Tibial artery (tissue), 4 donors: Measurements from ENCODE around the gene CTNNBIP1.

ENCODE experiments used
- DNase-seq, 2 donors: peaks; one replicate each; pipeline ENCODE4 v3.0.0-alpha.2; 2019
- H3K27ac ChIP-seq, 2 donors: fragments of 200-600 bp; sonication (generic) in 1 of 2; 1 replicate in 1 of 2; 2 replicates in 1 of 2; pipeline ENCODE4 v1.5.1; 2018 to 2019; ENCODE audit warnings: mild to moderate bottlenecking in 1 of 2
- H3K27me3 ChIP-seq, 2 donors: fragments of 200-600 bp; sonication (generic) in 1 of 2; one replicate each; pipeline versions ENCODE4 v1.5.1 to v1.6.0; 2016 to 2019
- H3K36me3 ChIP-seq, 3 donors: fragments of 200-600 bp; sonication (generic) in 2 of 3; one replicate each; pipeline ENCODE4 v1.5.1; 2016 to 2019; ENCODE audit warnings: mild to moderate bottlenecking in 2 of 3
- H3K4me1 ChIP-seq, 4 donors: fragments of 200-600 bp; sonication (generic) in 2 of 4; 1 replicate in 3 of 4; 2 replicates in 1 of 4; pipeline ENCODE4 v1.5.1; 2016 to 2019
- H3K4me3 ChIP-seq, 2 donors: fragments of 200-600 bp; sonication (generic) in 1 of 2; 1 replicate in 1 of 2; 2 replicates in 1 of 2; pipeline ENCODE4 v1.5.1; 2018 to 2019; ENCODE audit warnings: mild to moderate bottlenecking in 2 of 2
- H3K9me3 ChIP-seq, 3 donors: fragments of 200-600 bp; sonication (generic) in 1 of 3; one replicate each; pipeline ENCODE4 v1.5.1; 2016 to 2019
- CTCF ChIP-seq, 2 experiments: fragments of 200-600 bp in 1 of 2; fragments of 450-650 bp in 1 of 2; IDR thresholded peaks; one replicate each; pipeline ENCODE4 v1.5.1; 2017 to 2019; ENCODE audit warnings: antibody characterized with exemption in 2 of 2, mild to moderate bottlenecking in 1 of 2, moderate library complexity in 1 of 2
- intact Hi-C: fragments of 100-400 bp; cut with DNase I; formaldehyde crosslinking; loops from one replicate; pipeline ENCODE4 v1.15.0; 2023; ENCODE audit warnings: low total_unique reads

Gene CTNNBIP1

GRCh38 chr1:9887070-9887469, 23.0 kb downstream of the CTNNBIP1 start:
- Histone ChIP-seq H3K4me3 (no peak overlapping the region), H3K36me3 (peaks cover 0 to 12% (median 6%) of the 10 kb centered on the region in 3 donors), H3K4me1 (peaks cover 0 to 15% (median 3%) of the 10 kb centered on the region in 4 donors), H3K9me3 (no peaks in the 10 kb centered on the region), H3K27ac (no peak overlapping the region), H3K27me3 (no peaks in the 10 kb centered on the region)
- TF ChIP-seq CTCF (IDR thresholded peaks at IDR 0.05): no peak
- DNase-seq: no peak
- intact Hi-C loops: no loop called here

GRCh38 chr1:9886092-9886742, 23.9 kb downstream of the CTNNBIP1 start:
- TF ChIP-seq CTCF (IDR thresholded peaks at IDR 0.05): no peak
- intact Hi-C loops: no loop called here
- no peak overlapping the region for H3K27ac ChIP-seq
- H3K9me3 ChIP-seq: no peaks in the 10 kb centered on the region
- no peak for DNase-seq
- H3K27me3 ChIP-seq: no peaks in the 10 kb centered on the region
- H3K36me3 ChIP-seq: peaks cover 0 to 12% (median 6%) of the 10 kb centered on the region in 3 donors
- H3K4me3 ChIP-seq: no peak overlapping the region
- H3K4me1 ChIP-seq: peaks cover 0 to 18% (median 3%) of the 10 kb centered on the region in 4 donors

- Histone ChIP-seq H3K4me3 (no peak overlapping the region), H3K4me1 (peaks cover 0 to 18% (median 0%) of the 10 kb centered on the region in 4 donors), H3K27ac (no peak overlapping the region), H3K36me3 (peaks cover 0 to 12% (median 0%) of the 10 kb centered on the region in 3 donors), H3K9me3 (no peaks in the 10 kb centered on the region), H3K27me3 (no peaks in the 10 kb centered on the region)
- TF ChIP-seq CTCF (IDR thresholded peaks at IDR 0.05): no peak
- intact Hi-C loops: no loop called here
- no peak for DNase-seq
These were observed 25.3 kb downstream of the CTNNBIP1 start for GRCh38 chr1:9884805-9885204.

GRCh38 chr1:9883585-9884449, 26.3 kb downstream of the CTNNBIP1 start:
- peaks cover 0 to 12% (median 0%) of the 10 kb centered on the region in 3 donors for H3K36me3 ChIP-seq
- H3K27me3 ChIP-seq: no peaks in the 10 kb centered on the region
- TF ChIP-seq CTCF (IDR thresholded peaks at IDR 0.05): no peak
- H3K9me3 ChIP-seq: no peaks in the 10 kb centered on the region
- H3K4me1 ChIP-seq: peaks cover 0 to 15% (median 0%) of the 10 kb centered on the region in 4 donors
- H3K27ac ChIP-seq: no peak overlapping the region
- intact Hi-C loops: no loop called here
- H3K4me3 ChIP-seq: no peak overlapping the region
- no peak for DNase-seq

- no peak overlapping the region for H3K27ac ChIP-seq
These were observed 27.1 kb downstream of the CTNNBIP1 start for GRCh38 chr1:9882945-9883303.

More at GRCh38 chr1:9882945-9883303, 27.1 kb downstream of the CTNNBIP1 start:
- no peak for TF ChIP-seq CTCF (IDR thresholded peaks at IDR 0.05)
- no peak for DNase-seq
- peaks cover 0 to 12% (median 0%) of the 10 kb centered on the region in 3 donors for H3K36me3 ChIP-seq
- H3K9me3 ChIP-seq: no peaks in the 10 kb centered on the region
- no peak overlapping the region for H3K4me3 ChIP-seq
- intact Hi-C loops: no loop called here
- no peaks in the 10 kb centered on the region for H3K27me3 ChIP-seq
- H3K4me1 ChIP-seq: peaks cover 0 to 10% (median 0%) of the 10 kb centered on the region in 4 donors
